HG02943 (cell line): ENCODE data around the gene CIAO2B.

ENCODE experiments used
- ATAC-seq: cut with Tn5 transposase; IDR thresholded peaks from one replicate; pipeline ENCODE4 v1.9.1; 2021; ENCODE audit warnings: mild to moderate bottlenecking, low read depth, moderate library complexity; ENCODE audit not compliant: unreplicated experiment

CIAO2B gene

DNA sequence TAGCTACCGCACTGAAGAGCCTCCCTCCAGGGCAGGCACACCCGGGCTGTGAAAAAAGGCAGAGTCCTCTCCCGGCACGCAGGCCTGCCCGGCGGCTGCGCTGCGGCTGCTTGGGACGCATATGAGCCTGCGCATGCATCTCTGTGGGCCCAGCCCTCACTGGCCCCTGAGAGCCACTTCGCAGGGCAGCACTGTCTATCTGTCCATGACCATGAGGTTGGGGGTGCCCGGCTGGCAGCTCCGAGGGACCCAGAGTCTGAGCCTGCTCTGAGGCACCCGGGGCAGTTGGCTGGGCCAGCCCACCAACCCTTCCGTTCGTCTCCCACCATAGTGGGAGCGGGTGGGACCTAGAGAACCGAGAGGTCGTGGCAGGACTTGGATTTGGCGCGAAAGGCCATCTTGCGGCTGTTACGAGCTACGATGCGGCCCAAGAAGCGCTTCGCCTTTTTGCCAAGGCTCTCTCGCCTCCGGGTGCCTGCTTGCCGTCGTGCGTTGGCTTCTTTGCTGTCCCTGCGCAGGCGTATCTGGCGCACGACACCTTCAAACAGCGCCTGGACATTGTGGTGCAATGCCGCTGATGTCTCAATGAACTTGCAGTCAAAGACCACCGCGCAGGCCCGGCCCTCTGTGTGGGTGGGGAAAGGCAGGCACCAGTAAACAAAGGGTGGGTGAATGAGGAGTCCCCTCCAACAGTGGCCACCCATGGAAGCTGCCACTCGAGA is 12.3 kb downstream of the CIAO2B start:
- ATAC-seq, result no peak

DNA sequence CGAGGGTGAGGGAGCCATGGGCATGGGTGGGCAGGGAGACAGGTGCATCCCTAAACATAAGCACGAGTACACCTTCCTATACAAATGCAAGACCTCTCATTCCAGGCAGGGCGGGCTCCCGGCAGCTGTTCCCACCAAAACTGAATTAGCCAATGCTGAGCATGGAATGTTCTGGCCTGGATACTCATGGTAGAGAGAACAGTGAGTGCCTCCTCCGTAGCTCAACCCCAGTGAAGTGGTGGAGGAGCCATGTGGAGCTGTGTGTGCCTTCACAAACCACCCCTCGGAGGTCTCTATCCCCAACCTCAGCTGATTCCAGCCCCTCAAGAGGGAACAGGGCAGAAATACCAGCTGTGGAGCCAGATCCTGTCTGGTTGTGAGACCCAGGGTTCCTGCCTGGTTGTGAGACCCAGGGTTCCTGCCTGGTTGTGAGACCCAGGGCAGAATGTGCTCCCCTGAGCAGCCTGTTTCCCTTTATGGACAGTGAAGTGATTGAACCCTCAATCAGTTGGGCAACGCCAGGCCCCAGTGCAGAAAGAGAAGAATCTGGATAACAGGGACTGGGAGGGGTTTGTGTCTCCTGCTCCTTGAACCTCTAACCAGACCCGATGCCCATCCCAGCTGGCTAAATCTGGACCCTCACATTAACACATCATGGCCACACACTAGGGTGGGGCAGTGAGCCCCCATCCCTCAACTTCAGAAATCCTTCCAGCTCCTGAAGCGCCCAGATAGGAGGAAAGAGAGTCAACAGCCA is 13.1 kb downstream of the CIAO2B start:
- no peak for ATAC-seq

DNA sequence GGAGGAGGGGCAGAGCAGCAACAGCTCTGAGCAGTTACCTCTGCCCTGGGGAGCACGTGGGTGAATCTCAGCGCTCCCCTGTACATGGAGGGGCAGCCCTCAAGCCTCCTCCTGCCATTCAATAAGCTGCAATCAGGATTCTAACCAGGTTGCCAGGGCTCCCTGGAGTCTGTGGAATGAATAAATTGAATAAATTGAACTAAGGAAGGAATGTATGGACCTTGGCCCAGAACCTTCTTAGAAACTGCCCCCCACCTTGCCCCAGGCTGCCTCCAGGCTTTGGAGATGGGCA is 14.0 kb downstream of the CIAO2B start:
- ATAC-seq, result no peak

GRCh38 chr16:66919569-66920298 is 14.5 kb downstream of the CIAO2B start:
- ATAC-seq, result no peak

GRCh38 chr16:66918803-66919568 is 15.2 kb downstream of the CIAO2B start, which contains the start of gene CDH16:
Gene CDH16 (minus strand): TSS chr16:66918885. CDS start chr16:66918065, 820 bp downstream.
- no peak for ATAC-seq

- ATAC-seq, result no peak
These were observed 15.8 kb downstream of the CIAO2B start for GRCh38 chr16:66918355-66918754.

DNA sequence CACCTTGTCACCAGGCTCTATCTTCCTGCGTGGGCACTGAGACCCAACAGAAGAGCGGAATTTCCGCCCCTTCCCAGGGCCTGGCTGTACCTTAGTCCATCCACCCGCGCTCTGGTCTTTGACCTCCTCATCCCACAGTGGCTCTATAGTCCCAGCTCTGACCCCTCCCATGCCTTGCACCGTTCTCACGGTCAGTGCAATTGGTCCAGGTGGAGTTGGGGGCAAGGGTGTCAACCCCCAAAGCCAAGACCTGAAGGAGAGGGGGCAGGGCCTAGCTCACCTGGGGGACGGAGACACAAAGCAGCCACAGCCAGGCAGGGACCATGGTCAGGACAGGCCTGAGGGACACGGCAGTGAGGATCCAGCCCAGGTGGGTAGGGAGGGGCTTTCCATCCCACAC is 16.5 kb downstream of the CIAO2B start:
- ATAC-seq, result no peak

GRCh38 chr16:66916518-66916917 is 17.7 kb downstream of the CIAO2B start:
- ATAC-seq, result no peak

DNA sequence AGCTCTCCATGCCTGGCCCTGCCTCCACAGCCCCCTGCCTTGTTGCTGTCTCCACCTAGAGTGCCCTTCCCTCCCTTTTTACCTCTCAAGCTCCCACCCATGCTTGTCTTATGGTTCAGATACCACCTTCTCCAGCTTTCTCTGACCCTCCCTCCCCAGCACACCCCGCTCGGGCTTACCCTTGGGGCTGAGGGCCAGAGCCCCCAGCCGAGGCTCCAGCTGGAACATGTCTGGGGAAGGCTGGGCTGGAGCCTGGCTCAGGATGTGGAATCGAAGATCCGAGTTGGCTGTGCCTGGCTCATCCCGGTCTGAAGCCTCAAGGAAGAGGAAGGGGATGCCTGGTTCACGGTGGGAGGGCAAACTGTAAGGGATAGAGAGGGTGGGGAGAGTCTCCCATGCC is 19.2 kb downstream of the CIAO2B start:
- ATAC-seq, result no peak

DNA sequence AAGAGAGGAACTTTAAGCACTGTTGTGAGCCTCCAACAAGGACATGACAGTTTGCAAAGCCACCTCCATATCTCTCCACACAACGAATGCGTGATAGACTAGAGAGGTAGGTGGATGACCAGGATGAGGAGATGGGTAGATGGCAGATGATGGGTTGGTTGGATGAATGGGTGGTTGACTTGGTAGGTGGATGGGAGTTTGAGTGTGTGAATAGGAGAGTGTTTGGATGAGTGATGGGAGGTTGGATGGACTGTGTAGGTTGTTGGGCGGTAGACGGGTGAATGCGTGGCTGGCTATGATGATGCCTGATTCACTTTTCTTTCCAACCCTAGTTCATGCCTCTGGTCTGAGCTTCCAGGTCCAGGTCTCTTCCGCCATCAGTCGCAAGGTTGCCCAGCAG is 19.7 kb downstream of the CIAO2B start:
- no peak for ATAC-seq

GRCh38 chr16:66913711-66914110 is 20.5 kb downstream of the CIAO2B start:
- ATAC-seq, result no peak

DNA sequence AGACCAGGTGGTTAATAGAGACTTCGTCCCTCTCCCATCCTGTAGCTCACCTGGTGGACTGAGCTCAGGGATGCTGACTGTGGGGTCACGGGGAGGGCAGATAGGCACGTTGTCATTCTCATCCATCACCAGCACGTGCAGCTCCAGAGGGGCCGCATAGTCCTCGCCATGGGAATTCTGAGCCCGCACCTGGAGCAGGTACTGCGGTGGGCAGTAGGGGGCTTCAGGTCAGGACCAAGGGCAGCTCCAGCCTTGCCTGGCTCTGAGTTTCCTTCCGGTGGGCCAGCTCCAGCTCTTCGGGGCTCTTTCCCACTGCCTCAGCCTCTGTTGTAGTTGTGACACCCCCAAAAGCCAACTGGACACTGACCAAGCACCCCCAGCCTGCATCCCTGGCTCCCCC is 21.1 kb downstream of the CIAO2B start:
- no peak for ATAC-seq

DNA sequence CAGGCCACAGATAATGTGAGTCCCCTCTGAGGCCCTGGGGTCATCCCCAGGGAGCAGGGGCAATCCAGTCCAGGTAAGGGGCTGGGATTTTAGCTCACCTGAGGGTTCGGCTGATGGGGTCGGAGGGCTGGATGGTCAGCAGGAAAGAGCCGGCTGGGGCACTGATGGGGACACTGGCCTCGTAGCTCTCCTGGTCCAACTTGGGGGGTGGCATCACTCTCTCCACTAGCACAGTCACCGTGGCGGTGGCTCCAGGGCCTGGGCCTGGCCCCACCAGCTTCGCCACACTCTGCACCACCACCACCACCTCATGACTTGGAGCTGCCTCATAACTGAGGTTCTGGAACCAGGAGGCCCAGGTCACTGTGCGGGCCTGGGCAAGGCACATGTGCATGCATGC is 22.4 kb downstream of the CIAO2B start:
- no peak for ATAC-seq

- no peak for ATAC-seq
These were observed 23.1 kb downstream of the CIAO2B start for GRCh38 chr16:66911112-66911511.

GRCh38 chr16:66910175-66910940 is 23.8 kb downstream of the CIAO2B start:
- ATAC-seq, result no peak

DNA sequence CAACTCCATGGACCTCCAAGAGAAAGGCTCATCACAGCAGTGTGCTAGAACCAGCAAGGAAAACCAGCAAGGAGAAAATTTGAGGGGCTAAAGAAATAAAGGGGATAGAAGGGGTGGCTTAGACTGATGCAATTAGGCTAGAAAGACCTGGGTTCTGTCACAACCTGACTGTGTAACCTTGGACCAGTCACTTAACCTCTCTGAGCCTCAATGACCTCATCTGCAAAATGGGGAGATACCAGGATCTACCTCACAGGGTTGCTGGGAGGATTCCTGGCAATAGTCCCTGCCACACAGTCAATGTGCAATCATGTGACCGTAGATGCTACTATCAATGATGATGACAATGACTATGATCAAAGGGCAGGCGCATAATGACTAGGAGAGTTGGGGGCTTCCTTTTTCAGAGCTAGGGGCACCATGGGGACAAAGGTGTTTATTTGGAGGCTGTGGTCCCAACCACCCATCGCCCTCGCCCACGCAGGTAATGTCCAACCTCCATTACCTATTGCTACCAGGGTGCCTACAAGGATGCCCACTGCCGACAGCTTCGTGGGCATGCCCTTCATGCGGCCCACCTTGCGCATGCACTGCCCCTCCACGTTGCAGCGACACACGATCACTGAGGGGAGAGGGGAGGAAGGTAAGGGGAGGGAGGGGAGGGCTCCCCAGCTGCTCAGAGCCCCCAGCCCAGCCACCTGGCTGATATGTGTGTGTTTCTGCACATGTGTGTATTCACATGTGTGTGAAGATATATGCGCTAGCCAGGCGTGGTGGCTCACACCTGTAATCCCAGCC is 25.2 kb downstream of the CIAO2B start:
- ATAC-seq, result no peak

- ATAC-seq, result no peak
These were observed 26.1 kb downstream of the CIAO2B start for GRCh38 chr16:66908116-66908515.

- no peak for ATAC-seq
These were observed 27.0 kb downstream of the CIAO2B start for GRCh38 chr16:66906916-66907836.
